OCI-LY1 (cell line): ENCODE data around the gene PHKA2.
"Not testable (repeated sequence)": the region's sequence is repeated elsewhere in the genome, so short reads cannot be mapped to it uniquely, and the experiment has no call there.

Experiments
- H2AFZ ChIP-seq: fragments of 200-600 bp; sonication (generic), shearing (Covaris generic); 2 replicates; pipeline ENCODE4 v1.6.0; 2014; ENCODE audit warnings: antibody characterized with exemption, mild to moderate bottlenecking, low read length
- H3F3A ChIP-seq: fragments of 200-600 bp; sonication (generic), shearing (Covaris generic); 2 replicates; pipeline ENCODE4 v1.6.0; 2014; ENCODE audit warnings: mild to moderate bottlenecking, antibody characterized with exemption, low read length, moderate library complexity; ENCODE audit not compliant: insufficient read depth
- H3K27ac ChIP-seq: fragments of 200-600 bp; sonication (generic); 2 replicates; pipeline ENCODE4 v1.5.1; 2014; ENCODE audit warnings: low read length, mixed run types, mild to moderate bottlenecking, low read depth; ENCODE audit not compliant: poor library complexity, severe bottlenecking
- H3K27me3 ChIP-seq: fragments of 200-600 bp; sonication (generic); 2 replicates; pipeline ENCODE4 v1.6.0; 2014; ENCODE audit warnings: antibody characterized with exemption, mild to moderate bottlenecking, low read length, moderate library complexity; ENCODE audit not compliant: insufficient read depth
- H3K36me3 ChIP-seq: fragments of 200-600 bp; sonication (generic); 2 replicates; pipeline ENCODE4 v1.6.1; 2014; ENCODE audit warnings: mild to moderate bottlenecking, antibody characterized with exemption, low read length, moderate library complexity, mixed read lengths; ENCODE audit not compliant: insufficient read depth
- H3K4me1 ChIP-seq: fragments of 200-600 bp; sonication (generic); 2 replicates; pipeline ENCODE4 v1.5.1; 2014; ENCODE audit warnings: mild to moderate bottlenecking, low read length, moderate library complexity; ENCODE audit not compliant: insufficient read depth, severe bottlenecking
- H3K4me2 ChIP-seq: fragments of 200-600 bp; sonication (generic), shearing (Covaris generic); 2 replicates; pipeline ENCODE4 v1.6.1; 2014; ENCODE audit warnings: low read length
- H3K4me3 ChIP-seq: fragments of 200-600 bp; sonication (generic); 2 replicates; pipeline ENCODE4 v1.5.1; 2014; ENCODE audit warnings: low read length, low read depth, mild to moderate bottlenecking, mixed read lengths; ENCODE audit not compliant: poor library complexity, severe bottlenecking
- H3K79me2 ChIP-seq: fragments of 200-600 bp; shearing (Covaris generic); 2 replicates; pipeline ENCODE4 v1.6.1; 2016; ENCODE audit warnings: mixed run types, low read length, mixed read lengths; ENCODE audit not compliant: insufficient read depth
- H3K9ac ChIP-seq: fragments of 200-600 bp; sonication (generic), shearing (Covaris generic); 2 replicates; pipeline ENCODE4 v1.6.1; 2014; ENCODE audit warnings: mild to moderate bottlenecking, low read length, mixed read lengths
- H3K9me2 ChIP-seq: fragments of 200-600 bp; sonication (generic), shearing (Covaris generic); 2 replicates; pipeline ENCODE4 v1.6.1; 2014; ENCODE audit warnings: low read depth, mild to moderate bottlenecking, low read length, mixed read lengths
- H3K9me3 ChIP-seq: fragments of 200-600 bp; shearing (Covaris generic); 2 replicates; pipeline ENCODE4 v1.6.1; 2014; ENCODE audit warnings: low read length, mixed read lengths
- H4K20me1 ChIP-seq: fragments of 200-600 bp; sonication (generic), shearing (Covaris generic); 2 replicates; pipeline ENCODE4 v1.6.0; 2016; ENCODE audit warnings: mild to moderate bottlenecking, low read length; ENCODE audit not compliant: insufficient read depth
- CTCF ChIP-seq: fragments of 200-600 bp; sonication (generic), shearing (Covaris generic); IDR thresholded peaks from 2 replicates; pipeline ENCODE4 v1.5.1; 2017; ENCODE audit warnings: mild to moderate bottlenecking, antibody characterized with exemption, low read length, moderate library complexity, mixed read lengths
- EZH2 ChIP-seq: fragments of 200-600 bp; sonication (generic), shearing (Covaris generic); IDR thresholded peaks from 2 replicates; pipeline ENCODE4 v1.8.0; 2017; ENCODE audit warnings: borderline replicate concordance, mixed run types, mild to moderate bottlenecking, antibody characterized with exemption, low read length, moderate library complexity, mixed read lengths

The PHKA2 gene

GRCh38 chrX:19024366-19024765 lies 40.5 kb upstream of the PHKA2 start:
- Histone ChIP-seq H3K9ac (no peak overlapping the region), H3K27me3 (no peaks in the 10 kb centered on the region), H2AFZ (no peak overlapping the region), H3K9me3 (no peaks in the 10 kb centered on the region), H3K27ac (no peak overlapping the region), H3K36me3 (no peaks in the 10 kb centered on the region), H4K20me1 (no peaks in the 10 kb centered on the region), H3K4me3 (no peak overlapping the region), H3K79me2 (no peaks in the 10 kb centered on the region), H3F3A (no peaks in the 10 kb centered on the region), H3K9me2 (no peaks in the 10 kb centered on the region), H3K4me2 (no peak overlapping the region), H3K4me1 (no peaks in the 10 kb centered on the region)
- TF ChIP-seq CTCF, result no peak

GRCh38 chrX:19019996-19020395 lies 36.1 kb upstream of the PHKA2 start:
- Histone ChIP-seq H3K4me2 (no peak overlapping the region), H3K79me2 (no peaks in the 10 kb centered on the region), H2AFZ (no peak overlapping the region), H4K20me1 (no peaks in the 10 kb centered on the region), H3K36me3 (no peaks in the 10 kb centered on the region), H3K27me3 (no peaks in the 10 kb centered on the region), H3K4me1 (no peaks in the 10 kb centered on the region), H3K9ac (no peak overlapping the region), H3K27ac (no peak overlapping the region), H3K4me3 (no peak overlapping the region), H3F3A (no peaks in the 10 kb centered on the region), H3K9me2 (no peaks in the 10 kb centered on the region), H3K9me3 (no peaks in the 10 kb centered on the region)
- no peak for TF ChIP-seq CTCF
- no peak for TF ChIP-seq EZH2

- no peak overlapping the region for H2AFZ ChIP-seq
These were observed 33.4 kb upstream of the PHKA2 start for GRCh38 chrX:19017271-19017670.

GRCh38 chrX:19016614-19017013 lies 32.7 kb upstream of the PHKA2 start:
- not testable (repeated sequence) for H3K9ac ChIP-seq, H3K79me2 ChIP-seq, H3K9me3 ChIP-seq, H3F3A ChIP-seq, H3K27me3 ChIP-seq, H3K36me3 ChIP-seq, H3K9me2 ChIP-seq, H3K4me1 ChIP-seq, H3K27ac ChIP-seq, H3K4me2 ChIP-seq, H3K4me3 ChIP-seq, H4K20me1 ChIP-seq, H2AFZ ChIP-seq

More at GRCh38 chrX:19017271-19017670, 33.4 kb upstream of the PHKA2 start:
- Histone ChIP-seq H3K79me2 (no peaks in the 10 kb centered on the region), H3K4me3 (no peak overlapping the region), H3K9me3 (no peaks in the 10 kb centered on the region), H3K36me3 (no peaks in the 10 kb centered on the region), H3K4me2 (no peak overlapping the region), H3K27ac (no peak overlapping the region), H3K9me2 (no peaks in the 10 kb centered on the region), H3K9ac (no peak overlapping the region), H3K4me1 (no peaks in the 10 kb centered on the region), H3K27me3 (no peaks in the 10 kb centered on the region), H3F3A (no peaks in the 10 kb centered on the region), H4K20me1 (no peaks in the 10 kb centered on the region)
- peak; percentile 54 for TF ChIP-seq CTCF
- TF ChIP-seq EZH2, result no peak
